Measurements from ENCODE around the gene CCDC190. TPM values are rescaled to one million over a fixed set of nuclear protein-coding genes. Genes with fewer than 3 reads are reported as not detected.

The CCDC190 gene
- total RNA-seq, 2 donors from 2014 or later, result 0.14 TPM; not detected in 1

GRCh38 chr1:162855461-162856150, 5.4 kb downstream of the CCDC190 start:
- Histone ChIP-seq H3K4me3 (no peak overlapping the region), H3K27ac (no peak overlapping the region), H3K36me3 (no peaks in the 10 kb centered on the region), H3K9me3 (no peaks in the 10 kb centered on the region), H3K4me1 (replicated peaks) (no peaks in the 10 kb centered on the region), H3K27me3 (replicated peaks; ENCODE audit: insufficient read depth) (no peaks in the 10 kb centered on the region)
- intact Hi-C loops (cut with DNase I), result loop anchor here (10.0 kb wide), 1 partner anchor 209 kb away; the partner anchor contains the start of gene RGS4
- TF ChIP-seq POLR2A (IDR thresholded peaks at IDR 0.05), result no peak
- TF ChIP-seq POLR2AphosphoS5 (IDR thresholded peaks at IDR 0.05), result no peak
- TF ChIP-seq CTCF (IDR thresholded peaks at IDR 0.05), result no peak
- DNase-seq (ENCODE audit: low spot score), result no peak
- WGBS, result 78% methylated on average over 4 of the region's 4 CpGs

- H3K4me1 ChIP-seq (replicated peaks), result no peaks in the 10 kb centered on the region
- TF ChIP-seq POLR2AphosphoS5 (IDR thresholded peaks at IDR 0.05) (no peak), CTCF (IDR thresholded peaks at IDR 0.05) (peak; percentile 50 to 76 (median 72))
- H3K36me3 ChIP-seq, result no peaks in the 10 kb centered on the region
- no peaks in the 10 kb centered on the region for H3K27me3 ChIP-seq (replicated peaks; ENCODE audit: insufficient read depth)
- no peak overlapping the region for H3K4me3 ChIP-seq
- H3K9me3 ChIP-seq, result no peaks in the 10 kb centered on the region
- H3K27ac ChIP-seq, result no peak overlapping the region
- 31% methylated on average over 4 of the region's 4 CpGs for WGBS
- DNase-seq (ENCODE audit: low spot score), result peak; percentile 54
- intact Hi-C loops (cut with DNase I), result loop anchor here (5.0 to 10.0 kb wide), 2 partner anchors 210 to 323 kb away; partner anchors contain the start of gene RGS4
Observed at GRCh38 chr1:162854245-162854882, 6.6 kb downstream of the CCDC190 start.

GRCh38 chr1:162851341-162851740, 9.6 kb downstream of the CCDC190 start:
- intact Hi-C loops (cut with DNase I), result loop anchor here (5.0 to 10.0 kb wide), 2 partner anchors 213 to 326 kb away; partner anchors contain the start of gene RGS4
- no peak overlapping the region for H3K4me3 ChIP-seq

GRCh38 chr1:162849711-162850110, 11.3 kb downstream of the CCDC190 start:
- Histone ChIP-seq H3K4me3 (no peak overlapping the region), H3K9me3 (no peaks in the 10 kb centered on the region), H3K27ac (no peak overlapping the region), H3K4me1 (replicated peaks) (no peaks in the 10 kb centered on the region), H3K36me3 (no peaks in the 10 kb centered on the region), H3K27me3 (replicated peaks; ENCODE audit: insufficient read depth) (no peaks in the 10 kb centered on the region)
- intact Hi-C loops (cut with DNase I), result loop anchor here (2.0 to 10.0 kb wide), 3 partner anchors 215 to 465 kb away; partner anchors contain the start of gene RGS4
- 75% methylated on average over 2 of the region's 2 CpGs for WGBS
- TF ChIP-seq POLR2AphosphoS5 (IDR thresholded peaks at IDR 0.05) (no peak), POLR2A (IDR thresholded peaks at IDR 0.05) (no peak), CTCF (IDR thresholded peaks at IDR 0.05) (no peak)
- DNase-seq (ENCODE audit: low spot score), result no peak

More at GRCh38 chr1:162851341-162851740, 9.6 kb downstream of the CCDC190 start:
- H3K4me1 ChIP-seq (replicated peaks), result no peaks in the 10 kb centered on the region
- no peaks in the 10 kb centered on the region for H3K27me3 ChIP-seq (replicated peaks; ENCODE audit: insufficient read depth)
- no peak for TF ChIP-seq CTCF (IDR thresholded peaks at IDR 0.05)
- TF ChIP-seq POLR2AphosphoS5 (IDR thresholded peaks at IDR 0.05), result no peak
- no peak for TF ChIP-seq POLR2A (IDR thresholded peaks at IDR 0.05)
- H3K36me3 ChIP-seq, result no peaks in the 10 kb centered on the region
- DNase-seq (ENCODE audit: low spot score), result no peak
- H3K27ac ChIP-seq, result no peak overlapping the region
- H3K9me3 ChIP-seq, result no peaks in the 10 kb centered on the region
- WGBS, result 100% methylated on average over 1 of the region's 1 CpG

All from prostate gland (tissue), 2 donors.